Measurements from ENCODE around the gene P3H4. TPM values are rescaled to one million over a fixed set of nuclear protein-coding genes. Genes with fewer than 3 reads are reported as not detected.

P3H4 gene
- total and polyA plus RNA-seq, 10 donors, result 3.3 to 7.1 (median 5.8) TPM

- 72 to 88% (median 83%) methylated on average over 8 to 9 of the region's 9 CpGs for WGBS, 5 donors
- H3K4me1 ChIP-seq, result no peaks in the 10 kb centered on the region
- peaks cover 0 to 81% (median 34%) of the 10 kb centered on the region in 6 donors for H3K36me3 ChIP-seq
- peak in 1 of 3 donors; percentile 14 for TF ChIP-seq POLR2AphosphoS5 (IDR thresholded peaks at IDR 0.05)
- TF ChIP-seq, protein P1, sequence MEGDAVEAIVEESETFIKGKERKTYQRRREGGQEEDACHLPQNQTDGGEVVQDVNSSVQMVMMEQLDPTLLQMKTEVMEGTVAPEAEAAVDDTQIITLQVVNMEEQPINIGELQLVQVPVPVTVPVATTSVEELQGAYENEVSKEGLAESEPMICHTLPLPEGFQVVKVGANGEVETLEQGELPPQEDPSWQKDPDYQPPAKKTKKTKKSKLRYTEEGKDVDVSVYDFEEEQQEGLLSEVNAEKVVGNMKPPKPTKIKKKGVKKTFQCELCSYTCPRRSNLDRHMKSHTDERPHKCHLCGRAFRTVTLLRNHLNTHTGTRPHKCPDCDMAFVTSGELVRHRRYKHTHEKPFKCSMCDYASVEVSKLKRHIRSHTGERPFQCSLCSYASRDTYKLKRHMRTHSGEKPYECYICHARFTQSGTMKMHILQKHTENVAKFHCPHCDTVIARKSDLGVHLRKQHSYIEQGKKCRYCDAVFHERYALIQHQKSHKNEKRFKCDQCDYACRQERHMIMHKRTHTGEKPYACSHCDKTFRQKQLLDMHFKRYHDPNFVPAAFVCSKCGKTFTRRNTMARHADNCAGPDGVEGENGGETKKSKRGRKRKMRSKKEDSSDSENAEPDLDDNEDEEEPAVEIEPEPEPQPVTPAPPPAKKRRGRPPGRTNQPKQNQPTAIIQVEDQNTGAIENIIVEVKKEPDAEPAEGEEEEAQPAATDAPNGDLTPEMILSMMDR (IDR thresholded peaks at IDR 0.05 in 8 of 11, conservative IDR thresholded peaks at IDR 0.05 in 3 of 11), result no peak
- DNase-seq, result no peak
- no peaks in the 10 kb centered on the region for H3K27me3 ChIP-seq (replicated peaks in 1 of 7)
- H3K9me3 ChIP-seq, result no peaks in the 10 kb centered on the region
- intact Hi-C loops (cut with DNase I; ENCODE audit: low total_unique reads), result no loop called here
- no peak overlapping the region for H3K27ac ChIP-seq
- H3K4me3 ChIP-seq, result no peak overlapping the region
Observed at GRCh38 chr17:41758601-41759000, 53.1 kb downstream of the P3H4 start.

DNA sequence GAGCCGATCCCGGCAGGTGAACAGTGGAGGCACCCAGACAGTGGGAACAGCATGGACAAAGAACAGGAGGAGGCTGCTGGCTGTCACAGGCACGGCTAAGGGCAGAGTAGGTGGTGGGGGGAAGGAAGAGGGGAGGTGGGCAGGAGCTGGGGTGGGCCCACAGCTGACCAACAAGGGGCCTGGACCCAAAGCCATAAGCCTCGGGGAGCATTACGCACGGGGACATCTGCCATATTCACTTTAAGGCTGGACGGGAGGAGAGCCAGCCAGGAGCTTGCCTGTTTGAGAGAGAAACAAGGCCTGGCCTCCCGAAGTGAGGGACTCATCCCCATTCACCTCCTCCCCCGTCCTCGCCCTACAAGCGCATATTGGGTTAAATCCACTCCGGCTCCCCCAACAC, 57.7 kb downstream of the P3H4 start:
- 77 to 94% (median 84%) methylated on average over 11 to 12 of the region's 12 CpGs for WGBS, 5 donors
- Histone ChIP-seq H3K27ac (no peak overlapping the region), H3K4me3 (no peak overlapping the region), H3K9me3 (no peaks in the 10 kb centered on the region), H3K36me3 (peaks cover 0 to 43% (median 21%) of the 10 kb centered on the region in 6 donors), H3K4me1 (no peaks in the 10 kb centered on the region), H3K27me3 (replicated peaks in 1 of 7) (no peaks in the 10 kb centered on the region)
- TF ChIP-seq POLR2A (IDR thresholded peaks at IDR 0.05) (no peak), POLR2AphosphoS5 (IDR thresholded peaks at IDR 0.05) (no peak)
- TF ChIP-seq, protein P1 (IDR thresholded peaks at IDR 0.05 in 8 of 11, conservative IDR thresholded peaks at IDR 0.05 in 3 of 11), result no peak
- no peak for DNase-seq
- intact Hi-C loops (cut with DNase I; ENCODE audit: low total_unique reads), result no loop called here

Other genes starting within 250 kb of the P3H4 start
- gene KRT9, start 239.9 kb downstream of the P3H4 start, total RNA-seq, result not detected
- gene KRT9, start 239.9 kb downstream of the P3H4 start, polyA plus RNA-seq, result not detected
- under 1 TPM in 1 of 7 donors, not detected in 6; 0.79 TPM for gene KRT14, start 225.1 kb downstream of the P3H4 start, total RNA-seq
- under 1 TPM; 0.06 to 0.17 (median 0.16) TPM for gene KRT14, start 225.1 kb downstream of the P3H4 start, polyA plus RNA-seq
- not detected for gene KRT16, start 199.2 kb downstream of the P3H4 start, total RNA-seq
- under 1 TPM in 2 of 3 donors, not detected in 1; 0.07 to 0.19 TPM for gene KRT16, start 199.2 kb downstream of the P3H4 start, polyA plus RNA-seq
- gene KRT17, start 187.4 kb downstream of the P3H4 start, total RNA-seq, result 1 to 10 TPM in 1 of 7 donors, not detected in 6; 1.2 TPM
- gene KRT17, start 187.4 kb downstream of the P3H4 start, polyA plus RNA-seq, result under 1 TPM in 2 of 3 donors, not detected in 1; 0.58 to 0.70 TPM
- 100 to 1,000 TPM; 313 to 897 (median 665) TPM for gene EIF1, start 123.1 kb downstream of the P3H4 start, total RNA-seq
- 100 to 1,000 TPM; 560 to 722 (median 560) TPM for gene EIF1, start 123.1 kb downstream of the P3H4 start, polyA plus RNA-seq
- not detected for gene GAST, start 99.6 kb downstream of the P3H4 start, total RNA-seq
- gene GAST, start 99.6 kb downstream of the P3H4 start, polyA plus RNA-seq, result not detected
- gene HAP1, start 77.3 kb downstream of the P3H4 start, total RNA-seq, result 1 to 10 TPM in 5 of 7 donors, under 1 TPM in 2; 0.83 to 8.4 (median 1.7) TPM
- under 1 TPM; 0.33 to 0.58 (median 0.54) TPM for gene HAP1, start 77.3 kb downstream of the P3H4 start, polyA plus RNA-seq
- gene JUP, start 25.2 kb downstream of the P3H4 start, total RNA-seq, result 10 to 100 TPM; 17.3 to 73.1 (median 45.3) TPM
- 10 to 100 TPM; 13.7 to 17.4 (median 14.3) TPM for gene JUP, start 25.2 kb downstream of the P3H4 start, polyA plus RNA-seq
- 10 to 100 TPM; 14.8 to 30.8 (median 16.7) TPM for gene FKBP10, start 1.1 kb upstream of the P3H4 start, total RNA-seq
- 10 to 100 TPM in 1 of 3 donors, 1 to 10 TPM in 2; 9.6 to 18.9 (median 9.9) TPM for gene FKBP10, start 1.1 kb upstream of the P3H4 start, polyA plus RNA-seq
- 10 to 100 TPM; 17.0 to 43.9 (median 26.0) TPM for gene NT5C3B, start 24.3 kb upstream of the P3H4 start, total RNA-seq
- gene NT5C3B, start 24.3 kb upstream of the P3H4 start, polyA plus RNA-seq, result 10 to 100 TPM; 38.9 to 62.7 (median 60.9) TPM
- gene KLHL10, start 25.9 kb upstream of the P3H4 start, total RNA-seq, result 1 to 10 TPM in 1 of 7 donors, under 1 TPM in 1, not detected in 5; 0.60 to 2.1 TPM
- gene KLHL10, start 25.9 kb upstream of the P3H4 start, polyA plus RNA-seq, result under 1 TPM; 0.03 to 0.20 (median 0.05) TPM
- gene KLHL11, start 53.5 kb upstream of the P3H4 start, total RNA-seq, result 10 to 100 TPM; 10.1 to 25.2 (median 12.6) TPM
- gene KLHL11, start 53.5 kb upstream of the P3H4 start, polyA plus RNA-seq, result 1 to 10 TPM in 1 of 3 donors, under 1 TPM in 2; 0.17 to 1.1 (median 0.20) TPM
- 100 to 1,000 TPM in 2 of 7 donors, 10 to 100 TPM in 5; 64.9 to 112 (median 87.6) TPM for gene ACLY, start 107.0 kb upstream of the P3H4 start, total RNA-seq
- gene ACLY, start 107.0 kb upstream of the P3H4 start, polyA plus RNA-seq, result 10 to 100 TPM; 17.7 to 28.6 (median 21.6) TPM
- 1 to 10 TPM in 1 of 7 donors, under 1 TPM in 2, not detected in 4; 0.20 to 1.0 (median 0.52) TPM for gene ODAD4, start 118.7 kb upstream of the P3H4 start, total RNA-seq
- under 1 TPM; 0.22 to 0.35 (median 0.30) TPM for gene ODAD4, start 118.7 kb upstream of the P3H4 start, polyA plus RNA-seq
- gene CNP, start 154.8 kb upstream of the P3H4 start, total RNA-seq, result 10 to 100 TPM; 29.2 to 49.8 (median 44.2) TPM
- 10 to 100 TPM; 22.3 to 41.6 (median 25.9) TPM for gene CNP, start 154.8 kb upstream of the P3H4 start, polyA plus RNA-seq
- gene DNAJC7, start 205.5 kb upstream of the P3H4 start, total RNA-seq, result 100 to 1,000 TPM in 1 of 7 donors, 10 to 100 TPM in 6; 60.6 to 108 (median 90.4) TPM
- 10 to 100 TPM; 68.5 to 75.7 (median 71.6) TPM for gene DNAJC7, start 205.5 kb upstream of the P3H4 start, polyA plus RNA-seq
- 10 to 100 TPM; 20.7 to 38.8 (median 25.2) TPM for gene NKIRAS2, start 208.1 kb upstream of the P3H4 start, total RNA-seq
- 10 to 100 TPM; 11.3 to 20.3 (median 12.4) TPM for gene NKIRAS2, start 208.1 kb upstream of the P3H4 start, polyA plus RNA-seq
- 1 to 10 TPM in 2 of 7 donors, under 1 TPM in 5; 0.43 to 1.6 (median 0.85) TPM for gene C17orf113, start 238.7 kb upstream of the P3H4 start, total RNA-seq
- gene C17orf113, start 238.7 kb upstream of the P3H4 start, polyA plus RNA-seq, result under 1 TPM; 0.35 to 0.51 (median 0.43) TPM

Measured in spleen (tissue), 11 donors.